NCI-H1694 treated with DMSO at 0.1 percent for 48 hours (cell line): ENCODE data around the gene DAPK2.
"Not testable (repeated sequence)": the region's sequence is repeated elsewhere in the genome, so short reads cannot be mapped to it uniquely, and the experiment has no call there.

Source experiments
- DNase-seq: peaks from one replicate; lab custom pipeline; 2025; lab: John Stamatoyannopoulos, UW

Gene DAPK2

DNA sequence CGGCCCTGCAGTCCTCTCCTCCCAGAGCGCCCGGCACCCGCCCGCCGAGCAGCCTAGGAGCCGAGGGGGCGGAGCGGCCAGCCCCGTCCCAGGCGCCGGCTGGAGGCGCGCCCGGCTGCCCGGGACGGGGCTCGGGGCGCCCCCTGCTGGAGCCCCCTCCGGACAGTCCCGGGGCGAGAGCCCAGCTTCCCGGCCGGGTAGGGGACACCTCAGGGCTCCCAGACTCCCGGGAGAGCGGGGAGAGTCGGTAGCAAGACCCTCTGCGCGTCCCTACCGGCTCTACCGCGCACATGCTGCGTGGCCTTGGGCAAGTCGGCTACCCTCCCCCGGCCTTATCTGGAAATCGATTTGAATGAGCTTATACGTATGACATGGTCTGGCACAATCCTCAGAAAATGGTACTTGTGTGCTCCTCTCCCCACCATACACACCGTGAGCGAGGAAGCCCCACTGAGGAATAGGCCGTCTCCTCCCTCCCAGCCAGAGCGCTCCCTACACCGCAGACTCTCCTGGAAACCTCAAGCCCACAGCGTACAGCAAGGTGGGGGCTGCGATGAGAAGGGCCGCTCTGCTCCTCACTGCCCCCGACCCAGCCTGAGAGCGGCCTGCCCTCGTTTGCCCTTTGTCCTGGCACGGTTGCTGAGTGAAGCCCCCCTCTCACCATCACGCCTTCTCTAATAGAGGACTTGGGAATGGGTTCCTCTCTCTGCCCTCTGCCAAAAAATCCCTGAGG, at the start of gene DAPK2:
DAPK2 (minus strand) TSS at position 65 of the 733 bp plus-strand sequence. CDS start 6,224 bp downstream, outside the sequence.
- DNase-seq, result peak; percentile 15

DNA sequence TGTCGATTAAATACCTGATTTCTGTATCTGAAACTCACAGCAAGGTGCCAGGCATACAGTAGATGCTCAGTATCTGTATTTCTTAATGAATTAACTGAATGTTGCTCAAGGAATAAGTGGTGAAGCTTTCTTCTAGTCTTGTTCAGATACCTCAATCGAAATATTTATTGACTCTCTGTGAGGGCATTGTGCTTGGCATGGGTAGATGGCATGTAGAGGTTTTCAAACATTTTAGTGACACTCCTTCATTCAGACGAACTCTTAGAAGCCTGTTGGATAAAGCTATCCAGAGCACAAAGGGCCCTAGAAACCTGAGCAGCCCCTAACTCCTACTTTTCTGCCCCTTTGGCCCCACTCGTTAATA, 49.1 kb upstream of the DAPK2 start:
- no peak for DNase-seq

DNA sequence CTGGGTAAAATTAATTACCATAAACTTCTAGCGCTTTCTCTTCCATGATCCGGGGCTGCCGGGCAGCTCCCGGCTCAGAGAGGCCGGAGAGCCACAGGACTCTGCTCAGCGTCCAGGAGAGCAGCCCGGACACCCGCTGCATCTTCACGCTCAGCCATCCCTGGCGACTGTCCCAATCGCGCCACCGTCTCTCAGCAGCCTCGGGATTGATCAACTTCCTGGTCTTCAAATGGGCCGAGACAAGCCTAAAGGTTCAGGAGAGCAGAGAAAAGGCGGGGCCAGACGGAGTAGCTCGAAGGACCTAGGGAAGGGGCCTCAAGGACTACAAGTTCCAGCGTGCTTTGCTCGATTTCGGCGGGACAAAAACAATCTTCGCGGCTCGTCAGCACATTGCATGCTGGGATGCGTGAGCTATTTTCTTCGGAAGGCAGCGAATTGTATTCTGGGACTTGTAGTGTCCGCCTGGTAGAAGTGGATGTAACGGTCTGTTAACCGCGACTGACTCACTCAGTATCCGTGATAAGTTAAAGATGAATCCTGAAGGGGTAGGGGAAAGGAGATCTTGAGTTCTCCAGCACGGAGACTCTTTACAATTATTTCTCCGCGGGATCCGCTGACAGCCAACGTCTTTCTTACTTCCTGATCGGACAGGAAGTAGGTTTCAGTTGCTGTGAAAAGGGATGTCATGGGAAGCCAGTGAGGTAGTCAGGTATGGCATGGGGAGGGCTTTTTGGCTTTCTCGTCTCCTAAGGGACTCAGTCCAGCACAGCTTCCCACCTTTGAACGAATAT, 47.5 kb upstream of the DAPK2 start, which contains the start of gene CIAO2A:
CIAO2A (minus strand) TSS at position 212 of the 791 bp plus-strand sequence; CDS start at position 142, 70 bp downstream.
- DNase-seq, result peak; percentile 98

DNA sequence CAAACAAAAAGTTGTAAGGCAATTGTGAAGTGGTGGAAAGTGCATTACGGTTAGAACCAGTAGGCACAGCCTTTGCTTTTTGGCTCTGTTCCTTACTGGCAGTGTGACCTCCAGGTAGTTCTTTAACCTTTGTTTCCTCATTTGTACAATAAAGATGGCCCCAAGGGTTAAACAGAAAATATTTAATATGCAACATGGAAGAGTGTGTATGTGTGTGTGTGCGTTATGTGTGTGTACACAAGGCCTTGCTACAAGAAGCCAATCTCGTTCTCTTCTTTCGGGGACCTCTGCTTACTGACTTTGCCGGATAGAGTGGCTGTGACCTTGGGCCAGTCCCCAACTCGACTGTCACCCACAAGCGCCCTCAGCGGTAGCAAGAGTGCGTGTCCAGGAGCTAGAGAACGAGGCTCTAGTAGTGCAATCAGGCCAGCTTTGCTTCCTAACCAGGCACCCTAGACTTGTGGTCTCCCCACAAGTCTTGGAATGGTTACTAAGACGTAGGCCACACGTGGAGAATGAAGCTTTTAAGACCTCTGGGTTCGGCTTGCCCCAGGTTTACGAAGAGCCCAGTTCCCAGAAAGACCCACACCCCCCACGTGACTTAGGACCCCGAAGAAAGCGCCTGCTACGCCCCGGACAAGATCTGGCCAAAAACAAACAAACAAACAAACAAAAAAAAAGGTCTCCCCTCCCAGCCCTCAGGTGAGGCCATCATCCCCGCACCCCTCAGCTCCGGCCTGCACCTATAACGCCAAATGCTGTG, 46.8 kb upstream of the DAPK2 start:
- DNase-seq, result peak; percentile 30

DNA sequence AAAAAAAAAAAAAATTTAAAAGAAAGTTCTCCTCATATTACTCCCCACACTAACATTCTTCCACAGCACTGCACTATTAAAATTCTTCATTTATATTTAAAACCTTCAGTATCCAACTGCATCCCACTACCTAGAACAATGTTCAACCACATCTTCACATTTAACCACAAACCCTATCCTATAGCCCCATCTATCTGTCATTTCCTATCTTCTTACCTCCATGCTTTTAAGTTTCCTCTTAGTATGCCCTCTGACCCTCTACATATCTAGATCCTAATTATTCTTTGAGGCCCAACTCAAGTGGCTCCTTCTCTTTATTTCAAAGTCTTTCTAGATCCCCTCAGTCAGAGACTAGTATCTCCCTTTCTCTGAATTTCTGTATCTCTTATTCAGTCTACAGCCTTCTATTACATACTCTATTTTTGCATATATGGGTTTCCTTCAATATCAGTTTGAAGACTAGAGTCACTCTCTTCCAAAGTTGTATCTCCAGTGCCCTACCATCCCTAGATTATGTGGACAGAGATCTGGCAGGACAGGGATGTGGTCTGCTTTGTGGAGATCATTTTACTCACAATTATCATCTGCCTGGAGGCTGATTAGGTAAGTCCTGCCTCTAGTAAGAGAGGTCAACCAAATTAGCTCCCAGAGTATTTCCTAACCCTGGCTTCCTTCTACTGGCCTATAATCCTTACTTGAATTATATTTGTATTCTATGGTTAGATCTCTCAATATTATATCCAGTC, 46.0 kb upstream of the DAPK2 start:
- DNase-seq, result no peak

DNA sequence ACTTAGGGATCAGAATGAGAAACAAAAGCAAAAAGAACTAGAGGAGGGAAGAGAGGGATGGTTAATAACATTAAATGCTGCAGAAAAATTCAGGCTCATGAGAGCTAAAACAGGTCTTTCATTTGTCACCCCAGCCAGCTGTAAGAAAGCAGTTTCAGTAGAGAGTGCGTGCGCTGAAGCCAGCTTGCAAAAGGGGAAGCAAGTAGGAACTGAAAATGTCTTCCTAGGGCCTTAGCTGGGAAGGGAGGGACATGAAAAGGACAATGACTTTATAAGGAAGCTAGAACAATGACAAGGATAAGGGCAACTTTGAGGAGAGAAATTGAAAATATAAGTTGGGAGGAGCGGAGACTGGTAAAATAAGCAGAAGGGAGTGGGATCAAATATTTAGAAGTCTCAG, 44.2 kb upstream of the DAPK2 start:
- DNase-seq, result no peak

DNA sequence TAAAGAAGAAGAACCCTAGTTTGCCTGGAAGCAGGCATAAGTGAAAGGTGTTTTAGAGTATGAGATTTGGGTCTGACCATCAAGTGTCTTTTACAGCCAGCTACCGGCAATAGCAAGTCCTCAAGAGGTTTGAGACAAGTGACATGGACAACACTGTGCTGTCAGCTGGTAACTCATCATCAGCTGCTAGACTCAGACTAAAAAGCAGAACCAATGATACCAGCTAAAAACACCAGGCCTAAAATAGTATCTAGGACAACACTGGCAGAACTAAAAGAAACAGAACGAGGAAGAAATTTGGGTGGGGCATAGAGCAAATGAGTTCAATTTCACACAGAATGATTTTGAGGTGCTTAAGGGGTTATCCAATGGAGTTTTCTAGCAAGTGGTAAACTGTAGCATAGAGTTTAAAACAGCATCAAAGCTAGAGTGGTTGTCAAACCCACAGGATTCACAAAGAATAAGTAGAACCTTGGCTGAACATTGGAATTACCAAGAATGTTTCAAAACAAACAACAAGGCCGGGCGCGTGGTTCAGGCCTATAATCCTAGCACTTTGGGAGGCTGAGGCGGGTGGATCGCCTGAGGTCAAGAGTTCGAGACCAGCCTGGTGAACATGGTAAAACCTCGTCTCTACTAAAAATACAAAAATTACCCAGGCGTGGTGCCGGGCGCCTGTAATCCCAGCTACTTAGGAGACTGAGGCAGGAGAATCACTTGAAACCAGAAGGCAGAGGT, 43.4 kb upstream of the DAPK2 start:
- DNase-seq, result no peak

DNA sequence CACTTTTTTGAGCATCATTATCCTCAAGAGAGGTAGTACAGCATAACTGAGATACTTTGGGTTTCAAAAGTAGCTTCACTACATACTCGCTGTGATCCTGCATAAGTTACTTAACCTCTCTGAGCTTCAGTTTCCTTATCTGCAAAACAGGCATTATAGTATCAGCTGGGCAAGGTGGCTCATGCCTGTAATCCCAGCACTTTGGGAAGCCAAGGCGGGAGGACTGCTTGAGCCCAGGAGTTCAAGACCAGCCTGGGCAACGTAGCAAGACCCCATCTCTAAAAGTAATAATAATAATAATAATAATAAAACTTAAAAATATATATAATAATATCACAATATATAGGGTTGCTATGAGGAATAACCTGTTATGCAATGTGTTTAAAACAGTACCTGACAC, 36.5 kb upstream of the DAPK2 start:
- no peak for DNase-seq

DNA sequence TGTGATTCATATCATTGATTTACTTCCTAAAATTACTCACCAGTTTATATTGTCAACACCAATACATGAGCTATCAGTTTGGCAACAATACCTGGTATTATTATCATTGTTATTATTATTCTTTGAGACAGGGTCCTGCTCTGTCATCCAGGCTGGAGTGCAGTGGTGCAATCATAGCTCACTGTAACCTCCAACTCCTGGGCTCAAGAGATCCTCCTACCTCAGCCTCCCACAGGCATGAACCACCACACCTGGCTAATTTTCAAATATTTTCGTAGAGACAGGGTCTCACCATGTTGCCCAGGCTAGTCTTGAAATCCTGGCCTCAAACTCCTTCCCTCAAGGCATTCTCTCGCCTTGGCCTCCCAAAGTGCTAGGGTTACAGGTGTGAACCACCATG, 27.2 kb upstream of the DAPK2 start:
- DNase-seq, result not testable (repeated sequence)

DNA sequence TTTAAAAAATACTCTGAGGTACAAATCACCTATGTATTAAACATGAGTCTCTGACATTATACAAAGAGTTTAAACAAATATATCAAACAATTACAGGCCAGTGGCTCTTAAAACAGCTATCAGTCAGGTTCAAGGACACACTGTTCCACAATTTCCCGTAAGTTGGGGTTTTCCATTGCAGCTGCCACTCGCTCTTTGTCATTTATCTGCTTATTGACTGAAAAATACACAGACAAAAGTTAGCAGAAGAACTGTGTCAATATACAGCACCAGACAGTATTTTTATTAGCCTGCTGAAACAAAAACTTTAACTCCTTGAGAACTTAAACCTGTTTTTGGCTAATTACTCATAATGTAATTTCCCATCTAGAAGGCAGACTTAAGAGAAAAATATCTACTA, 26.5 kb upstream of the DAPK2 start:
- no peak for DNase-seq

DNA sequence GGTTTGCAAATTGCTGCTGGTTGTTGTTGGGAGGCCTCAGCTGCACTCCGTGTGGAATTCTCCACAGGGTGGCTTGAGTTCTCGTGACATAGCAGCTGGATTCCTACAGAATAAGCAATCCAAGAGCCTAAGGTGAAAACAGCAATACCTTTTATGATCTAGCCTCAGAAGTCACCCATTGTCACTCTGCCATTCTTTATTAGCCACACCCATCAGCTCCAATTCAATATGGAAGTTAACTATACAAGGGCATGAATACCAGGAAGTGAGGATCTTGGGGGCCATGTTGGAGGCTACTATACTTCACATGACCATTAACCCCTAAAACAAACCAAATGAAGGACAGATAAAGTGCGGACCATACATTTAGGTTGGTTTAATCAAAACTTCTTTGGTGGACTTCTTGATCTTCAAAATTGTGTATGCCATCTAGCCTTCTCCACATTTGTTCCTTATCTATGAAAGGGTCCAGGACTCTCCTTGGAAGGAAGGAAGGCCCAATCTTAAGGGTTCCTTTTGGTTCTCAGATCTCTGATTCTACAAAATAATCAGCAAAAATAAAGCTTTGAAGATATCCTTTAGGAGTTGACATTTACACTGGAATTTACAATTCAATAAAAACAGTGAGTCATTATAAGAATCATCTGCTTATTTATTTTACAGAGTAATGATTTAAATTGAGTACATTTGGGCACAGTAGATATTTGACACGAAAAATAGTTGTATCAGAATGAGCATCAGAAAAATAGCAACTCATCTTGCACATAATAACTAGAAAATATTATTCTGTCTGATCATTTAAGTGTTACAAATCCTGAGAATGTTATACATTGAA, 25.9 kb upstream of the DAPK2 start:
- no peak for DNase-seq

DNA sequence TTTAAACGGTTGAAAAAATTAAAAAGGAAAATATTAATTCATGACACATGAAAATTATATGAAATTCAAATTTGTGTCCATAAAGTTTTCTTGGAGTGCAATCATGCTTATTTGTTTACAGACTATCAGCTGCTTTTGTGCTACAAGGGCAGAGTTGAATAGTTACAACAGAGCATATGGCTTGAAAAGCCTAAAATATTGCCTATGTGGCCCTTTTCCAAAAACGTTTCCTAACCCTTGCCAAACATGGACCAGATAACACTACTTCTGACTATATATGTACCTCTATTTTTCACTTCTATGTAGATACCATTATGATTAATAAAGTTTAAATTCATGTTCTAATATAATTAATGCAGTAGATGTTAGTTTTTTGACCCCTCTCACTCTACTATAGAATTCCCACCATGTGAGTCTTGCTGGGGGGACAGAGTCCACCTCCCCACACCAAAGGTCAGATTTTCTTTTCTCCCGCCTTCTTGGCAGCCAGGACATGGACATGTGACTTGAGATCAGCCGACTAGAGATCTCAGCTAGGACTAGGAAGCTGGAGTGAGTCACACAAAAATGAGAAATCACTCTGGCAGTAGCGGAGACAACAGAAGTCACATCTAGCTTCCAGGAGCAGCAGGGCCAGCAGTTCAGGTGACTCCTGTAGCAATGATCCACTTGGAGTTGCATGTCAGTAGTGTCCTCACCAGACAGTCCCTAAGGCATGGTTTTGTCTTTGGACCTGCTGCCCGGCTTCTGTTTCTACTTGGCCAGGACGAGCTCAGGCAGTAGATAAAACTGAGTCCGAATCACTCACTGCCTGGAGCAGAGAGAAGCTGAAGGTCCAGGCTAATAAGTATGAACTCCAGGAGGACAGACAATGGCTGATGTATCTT, 24.9 kb upstream of the DAPK2 start:
- no peak for DNase-seq

DNA sequence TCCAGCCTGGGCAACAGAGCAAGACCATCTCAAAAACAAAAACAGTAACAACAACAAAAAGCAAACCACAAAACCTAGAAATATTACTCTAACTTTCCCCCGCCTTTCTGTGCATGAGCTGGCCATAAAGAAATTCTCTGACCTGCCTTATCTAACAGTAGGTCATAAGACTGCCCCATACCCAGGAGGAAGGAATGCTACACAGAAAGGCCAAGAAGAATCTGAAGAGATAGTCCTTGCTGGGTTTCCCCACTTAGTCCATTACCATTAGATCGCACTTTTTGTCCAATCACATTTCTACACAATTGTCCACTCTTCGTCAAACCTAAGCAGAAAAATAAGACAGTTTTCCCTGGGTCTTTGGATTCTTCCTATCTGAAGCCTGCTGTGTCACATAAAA, 23.8 kb upstream of the DAPK2 start:
- DNase-seq, result no peak

DNA sequence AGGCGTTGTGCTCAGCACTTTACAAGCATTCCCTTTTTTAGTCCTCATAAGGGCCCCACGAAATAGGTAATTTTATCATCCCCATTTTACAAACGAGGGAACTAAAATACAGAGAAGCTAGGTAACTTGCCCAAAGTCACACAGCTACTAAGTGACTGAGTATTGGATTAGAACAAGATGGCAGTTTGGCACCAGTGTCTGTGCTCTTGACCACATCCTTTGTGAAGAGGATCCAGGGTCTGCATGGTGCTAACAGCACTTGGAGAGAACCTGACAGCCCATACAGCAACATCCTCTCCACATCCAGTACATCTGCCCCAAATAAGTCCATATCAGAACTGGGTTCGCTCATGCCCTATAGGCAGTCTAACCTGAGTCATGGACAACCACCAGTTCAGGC, 21.8 kb upstream of the DAPK2 start:
- no peak for DNase-seq

DNA sequence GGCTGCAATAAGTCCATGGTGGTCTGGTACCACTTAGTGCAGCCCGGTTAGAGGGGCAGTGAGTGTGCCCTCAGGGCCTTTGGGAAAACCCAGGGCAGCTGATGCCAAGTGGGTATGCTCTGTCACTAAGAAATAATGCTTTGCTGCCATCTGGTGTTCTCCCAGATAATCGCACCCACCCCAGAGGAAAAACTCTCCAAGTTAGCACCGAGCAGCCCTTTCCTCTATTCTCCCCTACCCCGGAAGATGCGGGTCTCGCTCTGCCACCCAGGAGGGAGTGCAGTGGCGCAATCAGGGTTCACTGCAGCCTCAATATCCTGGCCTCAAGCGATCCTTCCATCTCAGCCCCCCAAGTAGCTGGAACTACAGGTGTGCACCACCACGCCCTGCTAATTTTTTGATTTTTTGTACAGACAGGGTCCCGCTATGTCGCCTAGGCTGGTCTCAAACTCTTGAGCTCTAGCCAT, 21.3 kb upstream of the DAPK2 start:
- peak; percentile 41 for DNase-seq

DNA sequence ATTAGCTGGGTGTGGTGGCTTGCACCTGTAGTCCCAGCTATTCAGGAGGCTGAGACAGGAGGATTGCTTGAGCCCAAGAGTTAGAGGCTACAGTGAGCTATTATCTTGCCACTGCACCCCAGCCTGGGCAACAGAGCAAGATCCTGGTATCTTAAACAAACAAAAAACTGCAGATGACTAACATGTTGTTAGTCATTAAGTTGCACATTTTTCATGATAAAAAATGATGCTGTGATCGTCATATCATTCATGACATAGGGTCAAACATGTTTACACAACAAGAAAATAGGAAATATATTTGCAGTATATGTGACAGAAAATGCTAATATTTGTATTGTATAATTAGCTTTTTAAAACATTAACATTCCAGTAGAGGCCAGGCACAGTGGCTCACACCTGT, 20.2 kb upstream of the DAPK2 start:
- DNase-seq, result no peak

DNA sequence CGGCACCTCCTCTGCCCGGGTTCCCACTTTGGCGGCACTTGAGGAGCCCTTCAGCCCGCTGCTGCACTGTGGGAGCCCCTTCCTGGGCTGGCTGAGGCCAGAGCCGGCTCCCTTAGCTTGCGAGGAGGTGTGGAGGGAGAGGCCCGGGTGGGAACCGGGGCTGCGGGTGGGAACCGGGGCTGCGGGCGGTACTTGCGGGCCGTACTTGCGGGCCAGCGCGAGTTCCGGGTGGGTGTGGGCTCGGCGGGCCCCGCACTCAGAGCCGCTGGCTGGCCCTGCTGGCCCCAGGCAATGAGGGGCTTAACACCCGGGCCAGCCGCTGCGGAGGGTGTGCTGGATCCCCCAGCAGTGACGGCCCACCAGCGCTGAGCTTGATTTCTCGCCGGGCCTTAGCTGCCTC, 14.4 kb upstream of the DAPK2 start:
- no peak for DNase-seq

DNA sequence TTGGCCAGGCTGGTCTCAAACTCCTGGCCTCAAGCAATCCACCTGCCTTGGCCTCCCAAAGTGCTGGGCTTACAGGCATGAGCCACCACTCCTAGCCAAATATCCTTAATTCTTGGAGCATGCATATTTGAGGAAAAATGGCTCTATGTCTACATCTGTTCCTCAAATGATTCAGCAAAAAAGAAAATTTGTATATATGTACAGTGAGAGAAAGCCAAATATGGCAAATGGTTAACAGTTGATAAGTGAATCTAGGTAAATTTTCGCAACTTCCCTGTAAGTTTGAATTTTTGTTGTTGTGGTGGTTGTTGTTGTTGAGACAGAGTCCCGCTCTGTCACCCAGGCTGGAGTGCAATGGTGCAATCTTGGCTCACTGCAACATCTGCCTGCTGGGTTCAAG, 12.8 kb upstream of the DAPK2 start:
- DNase-seq, result not testable (repeated sequence)

DNA sequence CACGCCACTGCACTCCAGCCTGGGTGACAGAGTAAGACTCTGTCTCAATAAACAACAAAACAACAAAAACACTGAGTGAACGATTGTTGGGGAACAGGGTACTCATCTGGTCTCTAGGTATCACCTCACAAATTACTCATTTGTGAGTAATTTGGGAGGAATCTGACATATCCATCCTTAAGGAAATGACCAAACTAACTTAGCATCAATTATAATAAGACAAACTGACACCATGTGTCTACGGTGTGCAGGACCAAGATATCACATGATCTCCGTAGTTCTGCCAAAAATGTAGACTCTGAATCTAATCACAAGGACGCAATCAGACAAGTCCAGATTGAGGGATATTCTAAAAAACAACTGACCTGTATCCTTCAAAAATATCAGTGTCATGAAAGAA, 12.0 kb upstream of the DAPK2 start:
- no peak for DNase-seq
